ENCODE measurements around the gene ZNF292.
A peak's percentile ranks its signal among the peaks of the same experiment; 100 is the strongest.
"Not testable (repeated sequence)": the region's sequence is repeated elsewhere in the genome, so short reads cannot be mapped to it uniquely, and the experiment has no call there.

ZNF292 gene

DNA sequence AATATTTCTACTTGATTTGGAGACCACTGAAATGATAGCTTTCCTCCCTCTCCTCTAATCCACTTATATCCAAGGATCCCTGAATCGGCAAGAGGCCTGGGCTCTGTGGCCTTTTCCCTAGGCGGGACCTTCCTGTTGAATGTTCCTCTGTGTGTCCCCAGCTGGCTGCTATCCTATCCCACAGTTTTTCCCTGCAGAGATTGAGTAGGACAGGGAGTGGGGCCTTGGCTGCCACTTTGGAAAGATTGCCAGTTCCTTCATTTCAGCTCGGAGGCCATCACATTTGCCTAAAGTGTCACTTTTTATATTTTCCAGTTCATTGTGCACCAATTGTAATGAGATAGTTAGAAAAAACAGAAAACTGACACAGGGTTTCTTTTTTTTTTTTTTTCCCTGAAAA, 128.1 kb downstream of the ZNF292 start:
- DNase-seq = no peak

DNA sequence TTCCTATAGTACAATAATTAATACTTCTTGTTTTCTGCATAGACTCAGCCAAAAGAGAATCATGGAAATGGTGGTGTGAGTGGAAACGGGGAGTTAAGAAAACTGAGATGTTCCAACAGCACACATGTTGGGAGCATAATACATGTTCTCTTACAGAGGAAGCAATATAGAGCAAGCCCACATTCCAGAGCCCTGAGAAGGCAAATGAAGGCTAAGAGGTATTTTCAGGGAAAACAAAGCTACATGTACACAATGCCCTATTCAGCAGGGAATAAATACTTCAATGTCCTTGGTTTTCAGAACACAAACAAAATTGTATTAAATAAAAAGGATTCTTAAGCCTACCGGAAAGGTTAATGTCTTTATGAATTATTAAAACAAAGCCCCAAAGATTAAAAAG, 131.9 kb downstream of the ZNF292 start:
- DNase-seq = no peak

GRCh38 chr6:87289571-87289970, 134.2 kb downstream of the ZNF292 start:
- DNase-seq = no peak

- no peak for DNase-seq
Measured at GRCh38 chr6:87291883-87292282, 136.5 kb downstream of the ZNF292 start.

DNA sequence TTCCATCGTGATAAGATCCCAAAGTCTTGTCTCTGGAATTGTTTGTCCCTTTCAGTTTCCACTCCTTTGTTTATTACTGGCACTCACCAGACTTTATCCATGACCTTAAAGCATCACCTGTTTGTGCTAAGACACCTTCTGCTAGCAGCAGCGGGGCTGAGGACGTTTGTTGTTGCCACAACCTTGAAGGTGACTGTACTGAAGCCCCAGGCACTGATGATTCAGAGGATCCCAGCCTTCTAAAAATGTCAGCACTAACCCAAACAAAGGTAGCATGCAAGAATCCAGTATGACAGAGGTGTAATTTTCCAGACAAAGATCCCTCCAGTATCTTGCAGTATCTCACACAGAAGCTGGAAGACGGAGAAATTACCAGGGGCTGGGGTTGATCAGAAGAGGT, 138.2 kb downstream of the ZNF292 start:
- DNase-seq = no peak

DNA sequence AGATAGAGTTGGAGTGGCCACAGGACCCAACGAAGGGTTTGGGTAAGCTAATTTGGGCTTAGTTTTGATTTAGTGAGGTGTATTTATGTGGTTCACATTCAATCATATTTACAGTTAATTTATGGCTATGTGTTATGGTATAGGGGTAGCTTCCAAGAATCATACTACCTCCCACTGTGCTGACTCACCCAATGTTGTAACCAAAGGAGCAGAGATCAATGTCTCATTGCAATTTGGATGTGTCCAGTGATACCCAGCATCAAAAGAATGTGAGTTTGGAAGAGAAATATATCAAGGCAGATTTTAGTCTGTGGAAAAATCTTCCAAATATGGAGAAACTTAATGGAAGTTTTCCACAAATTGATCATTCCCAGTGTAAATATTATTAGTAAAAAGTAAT, 141.8 kb downstream of the ZNF292 start:
- DNase-seq = peak; percentile 21

DNA sequence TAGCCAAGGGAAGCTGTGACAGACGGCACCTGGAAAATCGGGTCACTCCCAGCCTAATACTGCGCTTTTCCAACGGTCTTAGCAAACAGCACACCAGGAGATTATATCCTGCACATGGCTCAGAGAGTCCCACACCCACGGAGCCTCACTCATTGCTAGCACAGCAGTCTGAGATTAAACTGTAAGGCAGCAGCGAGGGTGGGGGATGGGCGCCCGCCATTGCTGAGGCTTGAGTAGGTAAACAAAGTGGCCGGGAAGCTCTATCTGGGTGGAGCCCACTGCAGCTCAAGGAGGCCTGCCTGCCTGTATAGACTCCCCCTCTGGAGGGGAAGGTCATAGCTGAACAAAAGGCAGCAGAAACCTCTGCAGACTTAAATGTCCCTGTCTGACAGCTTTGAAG, 145.9 kb downstream of the ZNF292 start:
- DNase-seq = not testable (repeated sequence)

DNA sequence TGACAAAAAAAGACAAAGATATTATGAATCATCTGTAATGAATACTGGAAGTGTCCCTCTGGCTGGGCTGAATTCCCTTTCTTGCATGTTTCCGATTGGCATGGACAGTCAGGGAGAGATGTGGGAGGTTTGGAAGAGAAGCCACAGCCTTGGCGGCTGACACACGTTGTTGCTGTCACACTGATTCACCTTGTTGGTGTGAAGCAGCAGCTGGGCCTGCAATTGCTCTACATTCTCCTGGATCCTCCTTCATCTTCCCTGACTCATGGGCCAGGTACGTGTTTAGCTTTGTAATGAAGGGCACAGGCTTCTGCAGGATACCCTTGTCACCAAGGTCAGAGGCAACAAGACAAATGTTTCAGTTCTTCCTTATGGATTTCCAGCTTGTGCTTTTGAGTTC, 153.6 kb downstream of the ZNF292 start:
- no peak for DNase-seq

DNA sequence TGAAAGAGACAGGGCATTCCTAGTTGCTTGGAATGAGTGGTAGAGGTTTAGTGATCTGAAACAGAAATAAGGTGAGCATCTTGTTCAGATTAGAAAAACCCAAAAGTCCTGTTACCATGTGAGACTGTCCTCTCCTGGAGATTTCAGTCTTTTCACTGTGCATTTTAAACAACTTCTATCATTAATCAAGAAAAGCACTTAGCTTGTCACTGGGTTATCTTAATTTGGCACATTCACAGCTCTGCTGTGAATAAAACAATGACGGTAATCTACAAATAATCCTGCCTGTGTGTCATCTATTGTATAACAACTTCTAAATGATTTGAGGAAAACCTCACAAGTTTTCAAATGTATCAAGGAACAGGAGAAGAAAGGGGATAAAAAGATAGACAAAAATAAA, 157.5 kb downstream of the ZNF292 start:
- DNase-seq = no peak
